Activated CD4-positive, CD25-positive, alpha-beta regulatory T cell treated with anti-CD3 and anti-CD28 coated beads, Interleukin-2, amount 50 U/mL, for 24 hours (primary cell): ENCODE data around the gene CKM.

Experiments used
- ATAC-seq, 2 donors: fragments of 150-1000 bp; cut with Tn5 transposase; one replicate each; pipeline ENCODE4 v1.10.0; 2021; ENCODE audit warnings: mild to moderate bottlenecking in 1 of 2, moderate library complexity in 1 of 2

Gene CKM

GRCh38 chr19:45322744-45323281, at the start of gene CKM:
Gene CKM, minus strand, starts transcription at chr19:45322875. Its CDS starts 3,162 bp downstream, at chr19:45319713.
- ATAC-seq = no peak

GRCh38 chr19:45370410-45371204, 47.9 kb upstream of the CKM start, which contains the start of gene ERCC2:
Gene ERCC2, minus strand, starts transcription at chr19:45370573. Its CDS starts 33 bp downstream, at chr19:45370540.
- peak; percentile 99 for ATAC-seq

- ATAC-seq = no peak
Measured at GRCh38 chr19:45368737-45369340, 46.2 kb upstream of the CKM start.

- no peak for ATAC-seq
Measured at GRCh38 chr19:45368127-45368526, 45.5 kb upstream of the CKM start.

- no peak for ATAC-seq
Measured at GRCh38 chr19:45364696-45365095, 42.0 kb upstream of the CKM start.

- no peak for ATAC-seq
Measured at GRCh38 chr19:45363861-45364459, 41.3 kb upstream of the CKM start.

- ATAC-seq = no peak
Measured at GRCh38 chr19:45362291-45362690, 39.6 kb upstream of the CKM start.

GRCh38 chr19:45361608-45362007, 38.9 kb upstream of the CKM start:
- no peak for ATAC-seq

- no peak for ATAC-seq
Measured at GRCh38 chr19:45358213-45358792, 35.6 kb upstream of the CKM start.

- no peak for ATAC-seq
Measured at GRCh38 chr19:45357445-45357783, 34.7 kb upstream of the CKM start.

GRCh38 chr19:45356760-45357444, 34.2 kb upstream of the CKM start:
- no peak for ATAC-seq

- ATAC-seq = no peak
Measured at GRCh38 chr19:45355910-45356309, 33.2 kb upstream of the CKM start.

- ATAC-seq = no peak
Measured at GRCh38 chr19:45355402-45355801, 32.7 kb upstream of the CKM start.

GRCh38 chr19:45354241-45354842, 31.7 kb upstream of the CKM start:
- ATAC-seq = no peak

GRCh38 chr19:45352914-45353796, 30.5 kb upstream of the CKM start:
- ATAC-seq = peak in 1 of 2 donors; percentile 10

GRCh38 chr19:45352471-45352870, 29.8 kb upstream of the CKM start:
- ATAC-seq = no peak

GRCh38 chr19:45352062-45352461, 29.4 kb upstream of the CKM start:
- ATAC-seq = no peak

GRCh38 chr19:45351401-45351952, 28.8 kb upstream of the CKM start:
- no peak for ATAC-seq

GRCh38 chr19:45350477-45351058, 27.9 kb upstream of the CKM start:
- no peak for ATAC-seq

- ATAC-seq = no peak
Measured at GRCh38 chr19:45349430-45349941, 26.8 kb upstream of the CKM start.

- no peak for ATAC-seq
Measured at GRCh38 chr19:45349126-45349415, 26.4 kb upstream of the CKM start.
